ENCODE measurements around the gene CMIP.

CMIP gene

DNA sequence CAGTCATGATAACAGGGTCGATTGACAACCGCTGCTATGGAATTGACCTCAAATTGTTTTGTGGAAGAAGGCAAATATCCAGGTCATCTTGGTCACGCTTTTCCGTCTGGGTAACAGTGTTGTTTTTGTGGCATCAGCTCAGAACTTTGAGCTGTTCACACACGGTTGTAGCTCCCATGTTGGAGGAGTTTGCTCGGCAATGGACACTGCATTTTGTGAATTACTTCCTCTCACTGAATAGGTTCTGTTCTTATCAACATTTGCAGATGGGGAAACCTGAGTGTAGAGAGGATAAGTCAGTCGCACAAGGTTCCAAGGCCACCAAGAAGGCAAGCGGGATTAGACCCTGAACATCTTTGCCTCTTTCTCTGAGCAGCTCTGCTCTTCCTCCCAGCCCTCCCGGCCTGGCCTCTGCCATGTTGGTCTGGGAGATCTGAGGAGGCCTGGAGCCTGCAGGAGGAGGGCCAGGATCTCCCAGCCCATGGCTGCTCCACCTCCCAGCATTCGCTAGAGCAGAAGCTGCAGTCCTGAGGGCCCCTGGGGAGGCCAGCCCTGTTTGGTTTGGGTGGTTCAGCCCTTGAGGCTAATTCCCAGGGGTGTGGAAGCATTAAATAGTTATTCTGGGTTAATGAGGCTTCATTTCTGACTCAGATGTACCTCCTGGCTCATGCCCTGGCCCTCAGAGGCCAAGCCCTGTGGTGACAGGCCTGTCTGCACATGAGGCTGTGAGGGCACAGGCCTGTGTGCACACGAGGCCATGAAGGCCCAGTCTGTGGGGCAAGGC is 180.3 kb downstream of the CMIP start:
- DNase-seq (ENCODE audit: low read depth): no peak

DNA sequence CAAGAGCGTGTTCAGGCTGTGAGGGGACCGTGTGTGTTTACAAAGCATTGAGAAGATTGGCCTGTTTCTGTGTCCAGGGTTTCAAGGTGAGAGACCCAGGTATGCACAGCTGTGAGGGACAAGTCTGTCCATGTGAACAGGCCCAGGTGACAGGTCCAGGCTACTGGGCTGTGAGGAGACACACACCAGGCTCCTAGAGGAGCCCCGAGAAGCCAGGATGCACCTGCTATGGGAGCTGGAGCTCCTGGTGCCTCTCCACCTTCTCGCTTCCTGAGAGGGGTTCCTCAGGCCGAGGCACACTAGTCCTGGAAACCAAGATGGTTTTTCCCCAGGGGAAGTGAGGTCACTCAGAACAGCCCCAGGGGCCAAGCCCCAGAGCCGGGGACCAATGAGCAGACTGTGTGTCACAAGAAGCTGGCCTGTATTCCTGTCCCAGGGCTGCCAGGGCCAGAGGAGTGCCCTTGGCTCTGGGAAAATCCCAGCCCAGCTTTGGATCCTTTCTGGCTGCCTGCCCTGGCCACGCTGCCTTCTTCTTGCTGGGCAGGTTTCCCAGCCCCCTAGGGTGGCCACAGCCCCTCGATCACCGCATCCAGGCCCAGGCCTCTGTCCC is 181.0 kb downstream of the CMIP start:
- DNase-seq (ENCODE audit: low read depth): no peak

DNA sequence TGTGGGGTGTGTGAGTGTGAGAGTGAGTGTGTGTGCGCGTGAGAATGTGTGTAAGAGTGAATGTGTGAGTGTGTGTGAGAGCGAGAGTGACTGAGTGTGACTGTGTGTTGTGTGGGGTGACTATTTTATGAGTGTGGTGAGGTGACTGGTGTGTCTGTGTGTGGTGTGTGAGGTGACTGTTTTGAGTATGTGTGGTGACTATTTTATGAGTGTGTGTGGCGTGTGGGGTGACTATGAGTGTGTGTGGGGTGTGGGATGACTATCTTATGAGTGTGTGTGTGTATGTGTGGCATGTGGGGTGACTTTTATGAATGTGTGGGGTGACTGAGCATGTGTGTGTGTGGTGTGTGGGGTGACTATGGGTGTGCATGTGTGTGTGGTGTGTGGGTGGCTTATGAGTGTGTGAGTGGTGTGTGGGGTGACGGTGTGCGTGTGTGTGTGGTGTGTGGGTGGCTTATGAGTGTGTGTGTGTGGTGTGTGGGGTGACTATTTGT is 181.6 kb downstream of the CMIP start:
- no peak for DNase-seq (ENCODE audit: low read depth)

DNA sequence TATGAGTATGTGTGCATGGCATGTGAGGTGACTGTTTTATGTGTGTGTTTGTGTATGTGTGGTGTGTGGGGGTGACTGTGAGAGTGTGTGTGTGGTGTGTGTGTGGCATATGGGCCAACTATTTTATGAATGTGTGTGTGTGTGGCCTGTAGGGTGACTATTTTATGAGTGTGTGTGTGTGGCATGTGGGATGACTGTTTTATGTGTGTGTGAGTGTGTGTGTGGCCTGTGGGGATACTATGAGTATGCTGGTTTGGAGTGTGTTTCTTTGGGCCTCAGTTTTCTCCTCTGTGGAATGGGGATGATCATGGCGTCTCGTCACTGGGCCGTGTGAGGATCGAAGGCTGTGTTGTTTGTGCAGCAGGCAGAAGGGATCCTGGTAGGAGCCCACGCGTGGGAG is 182.4 kb downstream of the CMIP start:
- no peak for DNase-seq (ENCODE audit: low read depth)

DNA sequence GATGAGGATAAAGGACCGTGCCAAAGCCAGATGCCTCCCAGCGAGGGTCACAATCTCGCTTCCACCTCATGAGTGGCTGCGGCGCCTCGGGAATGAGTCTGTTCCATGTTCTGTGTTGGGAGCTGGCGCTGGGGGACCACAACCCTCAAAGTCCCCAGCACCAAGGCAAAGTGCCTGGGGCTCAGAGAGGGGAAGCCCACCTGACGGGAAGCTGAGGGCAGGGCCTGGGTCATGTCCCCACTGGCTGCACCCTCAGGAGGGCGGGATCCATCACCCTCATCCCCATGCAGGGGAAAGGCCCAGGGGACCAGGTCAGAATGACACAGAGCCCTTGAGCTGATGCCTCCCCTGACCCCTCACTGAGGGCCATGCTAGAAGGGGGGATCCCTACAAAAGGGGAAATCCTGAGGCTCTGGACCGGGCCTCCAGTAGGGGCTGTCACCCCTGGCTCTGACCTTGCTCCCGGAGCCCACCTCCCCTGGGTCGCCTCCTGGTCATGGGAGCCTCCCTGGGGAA is 183.2 kb downstream of the CMIP start:
- no peak for DNase-seq (ENCODE audit: low read depth)

DNA sequence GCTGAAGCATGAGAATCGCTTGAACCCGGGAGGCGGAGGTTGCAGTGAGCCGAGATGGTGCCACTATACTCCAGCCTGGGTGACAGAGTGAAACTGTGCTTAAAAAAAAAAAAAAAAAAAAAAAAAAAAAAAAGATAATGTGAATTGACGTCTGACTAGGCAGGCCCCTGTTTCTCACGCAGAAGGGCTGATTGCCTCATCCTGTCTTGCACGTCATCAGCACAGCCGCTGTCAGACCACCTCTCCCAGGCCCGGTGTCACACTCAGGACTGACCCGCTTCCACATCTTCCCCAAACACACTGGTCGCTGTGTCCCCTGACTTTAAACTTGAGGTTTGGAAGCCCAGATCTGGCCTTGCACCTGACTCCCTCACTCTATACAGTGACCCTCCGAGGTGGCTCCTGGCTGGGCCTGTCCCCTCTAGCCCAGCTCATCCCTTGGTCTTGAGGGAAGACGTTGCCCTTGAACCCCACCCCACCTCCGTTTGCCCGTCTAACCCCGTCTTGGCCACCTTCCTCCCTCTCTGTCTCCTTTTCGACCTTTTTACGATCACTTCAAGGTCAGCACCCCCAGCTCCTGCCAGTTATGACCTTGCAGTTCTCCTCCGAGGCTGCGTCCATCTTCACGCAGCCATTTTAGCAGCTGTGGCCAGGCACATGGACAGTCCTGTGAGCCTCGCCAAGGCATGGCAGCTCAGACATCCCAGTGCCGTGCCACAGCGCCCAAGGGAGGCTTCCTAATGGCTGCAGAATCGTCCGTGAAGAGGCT is 184.6 kb downstream of the CMIP start:
- DNase-seq (ENCODE audit: low read depth): no peak

DNA sequence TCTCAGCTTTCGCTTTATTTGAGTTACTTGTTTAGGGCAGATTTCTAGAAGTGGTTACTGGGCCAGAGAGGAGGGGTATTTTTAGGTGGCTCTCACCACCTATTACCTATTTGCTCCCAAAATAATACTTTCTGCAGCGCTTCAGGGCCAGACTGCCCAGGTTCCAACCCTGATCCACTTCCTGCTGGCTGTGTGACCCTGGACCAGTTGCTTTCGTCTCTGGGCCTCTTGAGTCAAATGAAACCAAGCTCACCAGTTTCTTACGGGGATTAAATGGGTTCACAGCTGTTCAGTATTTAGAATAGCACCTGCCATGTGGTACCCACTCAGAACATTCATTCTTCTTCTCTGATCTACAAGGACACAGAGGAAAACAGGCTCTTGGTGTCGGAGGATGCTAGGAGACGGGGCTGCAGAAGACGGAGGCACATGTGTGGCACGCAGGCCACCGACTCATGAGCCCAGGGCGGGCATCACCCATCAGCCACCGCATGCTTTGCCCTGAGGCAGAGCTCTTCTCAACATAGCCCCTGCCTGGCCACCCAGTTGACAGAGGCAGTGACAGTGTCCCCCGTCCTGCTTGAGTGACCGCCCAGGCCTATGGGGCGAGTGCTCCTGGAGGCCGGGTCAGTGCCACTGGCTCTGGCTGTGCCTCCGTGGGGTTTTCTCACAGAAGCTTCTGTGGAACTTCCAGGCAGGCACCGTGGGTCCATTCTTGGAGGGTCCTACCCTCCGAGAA is 185.5 kb downstream of the CMIP start:
- DNase-seq (ENCODE audit: low read depth): no peak

DNA sequence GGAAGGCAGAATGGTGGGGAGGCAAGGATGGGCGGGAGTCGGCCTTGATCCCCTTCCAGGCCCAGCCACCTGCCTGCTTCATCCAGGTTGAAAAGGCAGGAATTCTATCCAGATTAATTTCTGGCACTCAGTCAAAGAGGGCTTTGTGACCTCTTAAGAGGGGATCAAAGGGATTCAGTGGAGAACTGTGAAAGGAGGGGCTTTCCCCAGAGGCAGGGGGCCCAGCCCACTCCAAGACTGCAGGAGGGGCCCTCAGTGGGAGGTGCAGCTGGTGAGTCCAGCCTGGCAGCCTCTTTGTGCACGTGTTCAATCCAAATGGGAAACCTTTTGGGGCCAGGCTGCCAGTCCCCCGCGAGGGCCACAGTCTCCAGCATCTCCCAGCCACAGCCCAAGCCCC is 186.0 kb downstream of the CMIP start:
- DNase-seq (ENCODE audit: low read depth): no peak

DNA sequence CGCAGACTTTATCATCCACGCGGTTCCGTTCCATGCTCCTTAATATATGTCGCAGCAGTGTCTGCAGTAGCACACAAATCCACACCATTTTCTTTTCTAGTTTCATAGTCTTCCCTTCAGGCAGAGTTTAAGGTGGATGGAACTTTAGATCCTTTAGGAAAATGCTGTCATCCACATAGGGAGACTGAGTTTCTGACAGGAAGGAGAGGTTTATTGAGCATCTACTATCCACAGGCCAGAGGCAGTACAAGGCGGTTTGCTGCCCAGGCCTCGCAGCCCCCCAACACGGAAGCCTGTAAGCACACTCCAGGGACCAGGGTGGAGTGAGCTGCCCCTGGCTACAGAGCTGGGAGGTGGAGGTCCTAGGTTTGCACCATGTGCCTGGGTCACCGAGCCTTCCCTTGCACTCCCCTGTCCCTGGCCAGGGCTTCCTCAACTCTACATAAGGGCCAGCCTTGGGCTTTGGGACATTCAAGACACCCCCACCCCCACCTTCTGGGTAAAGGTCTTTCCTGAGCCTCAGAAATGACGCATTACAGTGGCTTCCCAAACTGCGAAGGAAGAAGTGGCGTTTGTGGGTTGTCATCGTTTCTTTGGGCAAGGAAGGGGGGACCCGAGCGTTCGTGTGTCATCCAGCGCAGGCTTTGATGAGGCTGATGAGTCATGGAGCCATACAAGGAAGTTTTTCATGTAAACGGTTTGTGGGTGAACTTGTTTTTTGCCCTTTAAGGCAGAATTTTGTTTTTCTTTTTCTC is 188.0 kb downstream of the CMIP start:
- peak; percentile 51 for DNase-seq (ENCODE audit: low read depth)

DNA sequence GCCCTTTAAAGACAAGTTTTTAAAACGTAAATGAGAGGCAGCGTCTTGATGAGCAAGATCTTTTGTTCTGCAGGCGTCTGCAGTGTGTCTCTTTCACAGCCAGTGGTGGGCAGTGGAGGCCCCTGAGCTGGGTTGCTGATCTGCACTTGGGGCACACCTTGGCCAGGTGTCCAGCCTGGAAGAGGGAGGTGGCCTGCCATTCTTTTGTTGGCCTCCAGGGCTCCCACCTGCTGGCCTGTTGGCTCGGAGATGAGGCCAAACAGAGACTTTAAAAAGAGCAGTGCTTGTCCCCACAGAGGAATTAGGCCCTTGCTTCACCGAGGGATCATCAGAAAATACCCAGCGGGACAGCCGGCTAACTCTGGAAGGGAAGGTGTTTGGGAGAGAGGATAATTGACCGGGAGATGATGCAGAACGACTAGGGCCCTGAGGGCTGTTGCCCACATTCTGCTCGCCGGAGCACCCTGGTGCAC is 188.6 kb downstream of the CMIP start:
- no peak for DNase-seq (ENCODE audit: low read depth)

DNA sequence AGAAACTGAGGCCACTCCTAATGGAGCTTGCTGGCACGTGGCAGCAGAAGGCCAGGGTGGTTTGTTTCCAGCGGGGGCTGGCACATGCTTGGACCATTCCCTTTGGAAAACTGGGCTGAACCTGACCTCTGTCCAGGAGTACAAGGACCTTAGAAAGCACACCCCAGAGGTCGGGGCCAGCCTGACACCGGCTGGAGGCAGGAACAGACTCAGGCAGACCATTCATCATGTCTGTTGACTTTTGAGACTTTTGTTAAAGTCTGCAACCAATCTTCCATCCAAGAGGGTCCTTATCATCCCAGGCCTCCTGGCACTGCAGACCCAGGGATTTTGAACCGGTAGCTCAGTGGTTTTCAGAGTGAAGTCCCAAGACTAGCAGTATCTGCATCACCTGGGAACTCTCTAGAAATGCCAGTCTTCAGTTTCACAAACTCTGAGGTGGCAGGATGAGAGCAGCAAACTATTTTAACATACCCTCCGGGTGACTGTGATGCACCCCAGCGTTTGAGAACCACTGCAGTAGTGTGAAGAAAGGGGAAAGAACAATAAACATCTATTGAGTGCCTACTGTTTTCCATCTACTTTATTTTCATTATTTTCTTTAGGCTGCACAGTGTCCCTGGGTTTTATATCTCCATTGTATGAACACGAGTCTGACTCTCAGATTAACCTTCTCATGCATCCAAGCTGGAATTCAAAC is 189.2 kb downstream of the CMIP start:
- DNase-seq (ENCODE audit: low read depth): no peak

DNA sequence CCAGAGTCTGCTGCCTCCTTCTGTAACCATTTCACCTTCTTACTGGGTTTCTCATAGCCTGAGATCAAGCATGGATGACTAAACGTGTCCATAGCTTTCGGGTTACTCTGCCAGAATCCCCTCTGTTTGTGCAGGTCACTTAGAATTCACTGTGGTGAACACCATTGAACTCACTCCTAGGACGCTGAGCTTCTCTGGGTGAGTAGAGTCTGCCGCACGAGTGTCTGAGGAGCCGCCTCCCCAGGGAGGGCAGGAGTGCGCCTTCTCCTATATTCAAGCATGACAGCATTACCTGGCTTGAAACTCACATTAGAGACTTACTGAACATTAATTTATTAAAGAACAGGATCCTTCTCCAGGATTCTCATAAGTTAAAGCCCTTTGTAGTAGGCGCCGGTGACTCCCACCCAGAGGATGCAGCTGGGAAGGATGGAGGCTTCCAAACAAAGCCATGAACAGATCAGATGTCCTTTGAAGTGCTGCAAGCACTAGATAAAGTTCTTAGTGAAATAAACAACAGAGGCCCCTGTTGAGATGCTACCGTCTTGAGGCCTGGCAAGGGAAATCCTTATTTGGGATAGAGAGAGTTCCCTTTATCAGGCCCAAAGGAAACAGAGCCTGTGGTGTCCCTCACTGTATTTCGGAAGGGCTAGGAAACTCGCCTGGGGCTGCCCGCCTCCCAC is 189.9 kb downstream of the CMIP start:
- no peak for DNase-seq (ENCODE audit: low read depth)

DNA sequence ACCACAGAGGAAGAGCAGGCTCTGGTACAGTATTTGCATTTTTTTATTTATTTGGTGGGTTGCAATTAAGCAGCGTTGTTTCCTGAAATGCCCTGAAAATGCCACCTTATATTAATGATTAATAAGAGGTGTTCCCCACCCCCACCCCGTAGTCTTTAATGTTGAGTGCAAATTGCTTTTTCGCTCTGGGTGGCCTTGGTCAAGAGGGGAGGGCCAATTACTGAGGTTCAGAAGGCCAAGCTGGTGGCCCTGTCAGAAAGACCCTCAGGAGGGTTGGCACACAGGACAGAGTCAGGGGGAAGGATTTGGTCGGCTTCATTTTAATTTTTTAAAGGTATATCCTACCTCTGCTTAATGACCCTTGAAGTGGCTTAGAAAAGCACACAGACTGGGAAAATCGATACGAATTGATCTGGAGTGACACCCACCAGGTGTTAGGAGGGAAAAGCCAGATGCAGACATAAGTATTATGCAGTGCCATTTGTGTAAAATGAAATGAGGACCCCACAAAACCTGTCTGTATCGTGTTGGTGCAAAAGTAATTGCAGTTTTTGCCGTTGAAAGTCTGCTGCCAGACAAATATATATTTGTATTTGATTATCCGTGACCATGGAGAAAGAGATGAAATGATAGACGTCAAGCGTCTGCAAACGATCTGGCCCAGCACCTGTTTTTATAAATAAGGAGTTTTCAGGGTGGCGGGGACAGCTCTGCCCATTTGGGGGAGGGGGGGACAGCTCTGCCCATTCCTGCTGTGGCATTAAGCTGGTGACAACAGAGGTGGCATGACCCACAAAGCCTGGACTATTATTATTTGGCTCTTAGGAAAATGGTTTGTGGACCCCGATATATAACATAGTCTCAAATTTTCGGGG is 190.7 kb downstream of the CMIP start:
- DNase-seq (ENCODE audit: low read depth): no peak

DNA sequence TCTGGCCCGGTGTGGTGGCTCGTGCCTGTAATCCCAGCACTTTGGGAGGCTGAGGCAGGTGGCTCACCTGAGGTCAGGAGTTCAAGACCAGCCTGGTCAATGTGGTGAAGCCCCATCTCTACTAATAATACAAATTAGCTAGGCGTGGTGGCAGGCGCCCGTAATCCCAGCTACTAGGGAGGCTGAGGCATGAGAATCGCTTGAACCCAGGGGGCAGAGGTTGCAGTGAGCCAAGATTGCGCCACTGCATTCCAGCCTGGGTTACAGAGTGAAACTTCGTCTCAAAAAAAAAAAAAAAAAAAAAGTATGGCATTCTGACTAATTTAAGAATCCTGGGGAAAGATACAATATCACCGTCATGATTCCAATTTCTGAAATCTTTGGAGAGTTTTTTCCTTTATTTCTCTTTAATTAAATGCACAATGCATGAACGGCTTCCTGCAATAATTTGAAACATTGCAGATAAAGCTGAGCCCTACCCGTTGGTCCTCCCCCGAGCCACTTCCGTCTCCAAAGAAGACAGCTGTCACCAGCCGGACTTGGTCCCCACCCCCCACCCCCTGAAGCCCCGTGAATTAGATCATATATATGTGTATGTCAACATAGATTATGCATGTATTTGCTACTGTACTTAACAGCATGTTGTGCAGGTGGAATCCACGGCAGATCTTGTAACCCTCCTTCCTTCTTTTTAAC is 191.8 kb downstream of the CMIP start:
- no peak for DNase-seq (ENCODE audit: low read depth)

DNA sequence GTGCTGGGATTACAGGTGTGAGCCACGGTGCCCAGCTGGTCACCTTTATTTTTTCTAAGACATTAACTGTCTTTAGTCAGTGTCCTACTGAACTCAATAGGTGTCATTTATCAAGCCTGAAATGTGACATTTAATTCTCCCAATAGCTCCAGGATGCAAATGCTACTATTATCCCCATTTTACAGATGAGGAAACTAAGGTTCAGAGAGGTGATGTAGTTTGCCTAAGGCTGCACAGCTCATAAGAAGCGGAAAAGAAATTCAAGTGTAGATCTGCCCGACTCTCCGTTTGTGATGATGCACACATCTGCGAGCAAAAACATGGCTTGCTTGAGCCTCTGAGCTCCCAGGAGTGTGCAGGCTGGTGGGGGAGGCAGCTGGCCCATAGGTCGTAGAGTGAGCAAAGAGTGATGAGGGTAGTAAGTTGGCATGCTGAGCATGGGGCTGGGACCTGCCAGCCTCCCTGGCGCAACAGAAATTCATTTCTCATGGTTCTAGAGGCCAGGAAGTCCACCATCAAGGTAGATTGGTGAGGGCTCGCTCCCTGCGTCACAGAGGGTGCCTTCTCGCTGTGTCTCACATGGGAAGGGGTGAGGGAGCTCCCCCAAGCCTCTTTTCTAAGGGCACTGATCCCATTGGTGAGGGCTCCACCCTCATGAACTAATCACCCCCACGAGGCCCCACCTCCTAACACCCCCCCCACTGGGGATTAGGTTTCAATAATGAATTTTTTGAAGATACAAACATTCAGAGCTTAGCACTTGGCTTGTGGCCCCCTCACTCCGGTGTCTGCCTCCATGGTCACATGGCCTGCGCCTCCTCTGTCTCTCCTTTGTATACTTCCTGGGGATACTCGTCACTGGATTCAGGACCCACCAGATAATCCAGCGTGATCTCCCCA is 193.0 kb downstream of the CMIP start:
- no peak for DNase-seq (ENCODE audit: low read depth)

DNA sequence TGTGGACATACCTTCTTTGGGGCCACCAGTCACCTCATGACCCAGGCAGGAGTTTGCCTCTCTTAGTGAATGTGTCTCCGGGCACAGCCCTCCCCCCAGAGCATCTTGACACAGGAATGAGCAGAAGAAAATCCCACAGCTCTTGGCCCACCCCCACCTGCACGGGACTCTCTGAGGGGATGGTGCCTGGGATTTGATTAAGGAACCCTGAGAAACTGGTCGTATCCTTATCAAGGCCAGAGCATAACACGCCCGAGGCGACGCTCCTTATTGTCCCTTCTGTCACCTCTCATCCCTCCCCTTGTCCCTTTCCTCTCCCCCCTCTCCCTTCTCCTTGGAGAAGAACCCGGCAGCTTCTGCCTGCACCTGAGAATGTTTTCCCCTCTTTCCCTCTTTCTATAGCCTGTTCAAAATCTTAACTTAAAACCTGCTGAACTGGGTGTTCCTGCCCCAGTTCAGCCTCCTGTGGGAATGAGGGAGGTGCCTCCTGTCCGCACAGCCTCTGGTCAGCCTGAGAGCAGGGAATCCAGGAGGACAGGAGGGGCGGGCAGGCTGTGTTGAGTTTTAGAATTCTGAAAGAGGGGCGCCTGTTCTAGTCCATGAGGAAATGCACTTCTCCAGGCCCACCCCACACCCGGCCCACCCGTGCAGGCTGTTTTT is 193.8 kb downstream of the CMIP start:
- DNase-seq (ENCODE audit: low read depth): no peak

DNA sequence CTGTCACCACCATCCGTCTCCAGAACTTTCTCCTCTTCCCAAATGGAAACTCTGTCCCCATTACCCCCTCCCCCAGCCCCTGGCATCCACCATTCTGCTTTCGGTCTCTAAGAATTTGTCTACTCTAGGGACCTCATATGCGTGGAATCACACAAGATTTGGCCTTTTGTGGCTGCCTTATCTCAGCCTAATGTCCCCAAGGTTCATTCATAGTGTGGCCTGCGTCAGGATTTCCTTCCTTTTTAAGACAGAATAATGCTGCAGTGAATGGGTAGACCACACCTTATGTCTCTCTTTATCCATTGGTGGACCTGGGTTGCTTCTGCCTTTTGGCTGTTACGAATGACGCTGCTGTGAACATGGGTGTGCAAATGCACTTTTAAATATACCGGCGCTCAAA is 194.7 kb downstream of the CMIP start:
- no peak for DNase-seq (ENCODE audit: low read depth)
